KMS-11 (cell line): ENCODE results near the gene RAD52.

Experiments used
- H2AFZ ChIP-seq: fragments of 200-600 bp; sonication (generic); 2 replicates; pipeline ENCODE4 v1.6.1; 2016; ENCODE audit warnings: antibody characterized with exemption, mixed run types, low read depth
- H3K27ac ChIP-seq: fragments of 200-600 bp; sonication (generic); 2 replicates; pipeline ENCODE4 v1.6.1; 2016; ENCODE audit warnings: mild to moderate bottlenecking, mixed run types
- H3K27me3 ChIP-seq: fragments of 200-600 bp; sonication (generic); 2 replicates; pipeline ENCODE4 v1.6.1; 2017; ENCODE audit warnings: mild to moderate bottlenecking, low read depth, mixed run types, moderate library complexity; ENCODE audit not compliant: insufficient read depth
- H3K36me3 ChIP-seq: fragments of 200-600 bp; sonication (generic); 2 replicates; pipeline ENCODE4 v1.6.1; 2017; ENCODE audit warnings: mild to moderate bottlenecking, mixed run types; ENCODE audit not compliant: insufficient read depth
- H3K4me1 ChIP-seq: fragments of 200-600 bp; sonication (generic); 2 replicates; pipeline ENCODE4 v1.6.1; 2016; ENCODE audit warnings: mild to moderate bottlenecking, low read depth, mixed run types; ENCODE audit not compliant: poor library complexity, severe bottlenecking
- H3K4me2 ChIP-seq: fragments of 200-600 bp; sonication (generic); 2 replicates; pipeline ENCODE4 v1.7.0; 2016; ENCODE audit warnings: mild to moderate bottlenecking, mixed run types
- H3K4me3 ChIP-seq: fragments of 200-600 bp; sonication (generic); IDR thresholded peaks from 2 replicates; pipeline ENCODE4 v1.6.1; 2017; ENCODE audit warnings: low read depth, low read length, mixed read lengths; ENCODE audit not compliant: insufficient read depth
- H3K79me2 ChIP-seq: fragments of 200-600 bp; sonication (generic); 2 replicates; pipeline ENCODE4 v1.6.1; 2016; ENCODE audit warnings: low read depth, mixed run types; ENCODE audit not compliant: insufficient read depth
- H3K9ac ChIP-seq: fragments of 200-600 bp; sonication (generic); 2 replicates; pipeline ENCODE4 v1.6.1; 2016; ENCODE audit warnings: mild to moderate bottlenecking, mixed run types
- H4K20me1 ChIP-seq: fragments of 200-600 bp; sonication (generic); 2 replicates; pipeline ENCODE4 v1.6.1; 2016; ENCODE audit warnings: mild to moderate bottlenecking, mixed run types; ENCODE audit not compliant: insufficient read depth
- TF ChIP-seq, protein P1 (sequence below): fragments of 200-600 bp; sonication (generic); conservative IDR thresholded peaks from 2 replicates; pipeline ENCODE4 v1.6.1; 2017; ENCODE audit warnings: low read depth, mild to moderate bottlenecking, antibody characterized with exemption, low read length, moderate library complexity, mixed read lengths

The RAD52 gene

DNA sequence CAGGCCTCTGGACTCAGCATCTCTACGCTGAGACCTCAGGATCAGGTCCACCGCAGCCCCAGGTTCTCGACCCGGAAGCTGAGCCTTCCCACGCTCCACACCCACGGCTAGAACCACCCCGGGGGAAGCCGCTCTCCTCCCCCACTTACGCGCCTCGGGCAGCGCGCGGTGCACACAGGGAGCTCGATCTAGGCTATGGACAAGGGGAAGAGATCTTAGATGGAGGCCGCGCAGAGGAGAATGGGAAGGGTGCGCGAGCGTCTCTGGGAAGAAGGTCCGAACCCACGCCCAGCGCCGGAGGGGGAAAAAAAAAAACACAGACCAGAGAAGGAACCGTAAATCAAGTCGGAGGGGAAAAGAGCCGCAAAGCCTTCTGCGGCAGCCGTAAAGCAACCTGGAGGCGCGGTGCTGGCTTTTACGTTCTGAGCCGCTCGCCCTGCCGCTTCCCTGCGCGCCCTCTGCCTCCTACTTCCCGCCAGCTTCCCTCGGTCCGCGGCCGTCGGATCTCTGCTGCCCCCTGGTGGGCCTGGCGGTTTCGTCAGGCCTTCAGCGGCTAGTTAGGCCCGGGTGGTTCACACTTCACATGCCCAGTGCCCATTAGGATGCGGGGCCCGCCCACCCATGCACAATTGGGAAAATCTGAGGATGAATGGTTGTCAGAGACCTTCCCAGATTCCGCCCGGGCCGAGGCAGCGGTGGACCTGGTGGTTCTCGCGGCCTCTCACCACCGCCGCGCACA is at the start of gene RAD52:
TSS of gene RAD52 (minus strand) at position 242 of the 739 bp plus-strand sequence. CDS start 16,636 bp downstream, outside the sequence.
- Histone ChIP-seq H3K27me3 (no peaks in the 10 kb centered on the region), H3K4me1 (peaks cover 7% of the 10 kb centered on the region), H2AFZ (peak within 1 kb of the TSS; percentile 83)

DNA sequence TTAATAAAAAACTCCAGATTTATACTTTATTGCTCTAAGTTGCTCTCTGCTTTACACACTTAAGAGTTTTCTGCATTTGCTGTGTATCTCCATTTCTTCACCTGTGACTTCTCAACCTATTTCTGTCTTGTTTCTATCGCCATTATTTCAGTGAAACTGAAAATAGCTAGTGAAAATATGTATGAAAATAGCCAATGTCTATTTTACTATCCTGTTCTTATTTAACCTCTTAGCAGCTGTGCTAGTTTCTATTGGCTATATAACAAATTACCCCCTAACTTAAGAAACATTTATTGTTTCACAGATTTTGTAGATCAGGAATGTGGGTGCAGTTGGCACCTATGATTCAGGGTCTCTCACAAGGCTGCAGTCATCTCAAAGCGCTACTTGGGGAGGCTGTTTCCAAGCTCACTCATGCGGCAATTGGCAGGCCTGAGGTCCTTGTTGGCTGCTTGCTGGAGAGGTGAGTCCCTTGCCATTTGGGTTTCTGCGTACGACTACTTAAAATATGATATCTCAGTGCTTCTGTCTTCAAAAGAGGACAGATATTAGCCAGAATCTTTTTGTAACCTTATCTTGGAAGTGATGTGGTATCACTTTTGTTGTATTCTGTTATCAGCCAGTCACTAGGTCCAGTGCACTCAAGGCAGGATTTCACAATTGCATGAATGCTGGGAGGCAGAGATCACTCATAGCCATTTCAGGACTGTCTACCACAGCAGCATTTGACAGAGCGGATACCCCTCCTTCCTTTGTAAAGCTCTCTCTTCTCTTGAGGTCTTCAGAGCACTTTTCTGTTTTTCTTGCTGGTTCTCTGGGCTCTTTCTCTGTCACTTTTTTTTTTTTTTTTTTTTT is 48.8 kb upstream of the RAD52 start:
- Histone ChIP-seq H3K4me3 (no peak overlapping the region), H3K36me3 (no peaks in the 10 kb centered on the region; the same call in 1 of the 2 replicates), H4K20me1 (no peaks in the 10 kb centered on the region), H3K27ac (peak overlapping the region; percentile 57), H3K9ac (peak overlapping the region; percentile 1; the same call in 1 of the 2 replicates), H2AFZ (no peak overlapping the region), H3K4me1 (peaks cover 64% of the 10 kb centered on the region), H3K4me2 (peak overlapping the region; percentile 78), H3K27me3 (no peaks in the 10 kb centered on the region), H3K79me2 (peaks cover 83% of the 10 kb centered on the region)
- TF ChIP-seq, protein P1, sequence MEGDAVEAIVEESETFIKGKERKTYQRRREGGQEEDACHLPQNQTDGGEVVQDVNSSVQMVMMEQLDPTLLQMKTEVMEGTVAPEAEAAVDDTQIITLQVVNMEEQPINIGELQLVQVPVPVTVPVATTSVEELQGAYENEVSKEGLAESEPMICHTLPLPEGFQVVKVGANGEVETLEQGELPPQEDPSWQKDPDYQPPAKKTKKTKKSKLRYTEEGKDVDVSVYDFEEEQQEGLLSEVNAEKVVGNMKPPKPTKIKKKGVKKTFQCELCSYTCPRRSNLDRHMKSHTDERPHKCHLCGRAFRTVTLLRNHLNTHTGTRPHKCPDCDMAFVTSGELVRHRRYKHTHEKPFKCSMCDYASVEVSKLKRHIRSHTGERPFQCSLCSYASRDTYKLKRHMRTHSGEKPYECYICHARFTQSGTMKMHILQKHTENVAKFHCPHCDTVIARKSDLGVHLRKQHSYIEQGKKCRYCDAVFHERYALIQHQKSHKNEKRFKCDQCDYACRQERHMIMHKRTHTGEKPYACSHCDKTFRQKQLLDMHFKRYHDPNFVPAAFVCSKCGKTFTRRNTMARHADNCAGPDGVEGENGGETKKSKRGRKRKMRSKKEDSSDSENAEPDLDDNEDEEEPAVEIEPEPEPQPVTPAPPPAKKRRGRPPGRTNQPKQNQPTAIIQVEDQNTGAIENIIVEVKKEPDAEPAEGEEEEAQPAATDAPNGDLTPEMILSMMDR, result no peak

More for the DNA sequence above, at the start of gene RAD52:
- H3K27ac ChIP-seq, result peak within 1 kb of the TSS; percentile 69
- H3K4me2 ChIP-seq, result peak within 1 kb of the TSS; percentile 58
- H4K20me1 ChIP-seq, result no peaks in the 10 kb centered on the region
- peaks cover 25% of the 10 kb centered on the region for H3K79me2 ChIP-seq
- H3K9ac ChIP-seq, result peak within 1 kb of the TSS; percentile 62
- H3K4me3 ChIP-seq, result peak within 1 kb of the TSS; percentile 60
- TF ChIP-seq, protein P1, result peak; percentile 90
- no peaks in the 10 kb centered on the region for H3K36me3 ChIP-seq

DNA sequence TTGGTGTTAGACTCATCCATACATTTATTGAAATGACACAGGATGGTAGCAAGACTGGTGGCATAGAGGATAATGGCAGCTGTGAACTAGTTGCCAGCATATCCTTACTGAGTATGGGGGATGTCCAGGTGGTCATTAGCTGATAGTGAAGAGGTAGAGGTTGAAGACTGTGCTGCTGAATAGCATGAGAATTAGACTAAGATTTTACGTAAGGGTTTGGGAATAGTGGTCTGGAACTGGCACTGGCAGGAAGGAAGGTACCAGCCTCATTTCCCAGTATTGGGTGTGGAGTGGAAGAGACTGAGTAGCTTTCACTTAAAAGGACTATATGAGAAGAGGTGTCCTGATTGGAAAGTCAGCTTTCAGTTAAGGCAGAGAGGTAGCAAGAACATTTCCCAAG is 48.0 kb upstream of the RAD52 start:
- Histone ChIP-seq H3K36me3 (no peaks in the 10 kb centered on the region; the same call in 1 of the 2 replicates), H3K4me3 (no peak overlapping the region), H3K79me2 (peaks cover 84% of the 10 kb centered on the region), H3K9ac (peak overlapping the region; percentile 1; the same call in 1 of the 2 replicates), H4K20me1 (no peaks in the 10 kb centered on the region), H3K4me1 (peaks cover 72% of the 10 kb centered on the region), H3K4me2 (peak overlapping the region; percentile 78), H2AFZ (no peak overlapping the region), H3K27ac (peak overlapping the region; percentile 57; the same call in 1 of the 2 replicates), H3K27me3 (no peaks in the 10 kb centered on the region)
- TF ChIP-seq, protein P1, result no peak

DNA sequence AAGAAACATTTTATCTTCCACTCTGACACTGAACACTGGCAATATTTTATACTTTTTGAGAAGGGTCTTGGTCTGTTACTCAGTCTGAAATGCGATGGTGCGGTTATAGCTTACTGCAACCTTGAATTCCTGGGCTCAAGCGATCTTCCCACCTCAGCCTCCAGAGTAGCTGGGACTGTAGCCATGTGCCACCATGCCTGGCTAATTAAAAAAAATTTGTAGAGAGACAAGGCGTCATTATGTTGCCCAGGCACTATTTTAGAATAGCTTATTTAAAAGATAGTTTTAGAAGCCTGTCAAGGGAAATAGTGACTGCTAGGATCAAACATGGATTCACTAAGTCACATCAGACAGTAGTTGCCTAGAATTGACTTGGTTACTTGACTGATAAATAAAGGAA is 47.4 kb upstream of the RAD52 start:
- Histone ChIP-seq H3K4me3 (no peak overlapping the region), H4K20me1 (no peaks in the 10 kb centered on the region), H3K27me3 (no peaks in the 10 kb centered on the region), H3K9ac (no peak overlapping the region), H3K36me3 (no peaks in the 10 kb centered on the region; the same call in 1 of the 2 replicates), H3K27ac (peak overlapping the region; percentile 57; the same call in 1 of the 2 replicates), H3K4me2 (peak overlapping the region; percentile 78), H3K79me2 (peaks cover 87% of the 10 kb centered on the region), H3K4me1 (peaks cover 75% of the 10 kb centered on the region), H2AFZ (no peak overlapping the region)
- TF ChIP-seq, protein P1, result no peak
